DMS 273 (cell line): ENCODE data around the gene CELF2.

Experiments
- DNase-seq: peaks from one replicate; lab custom pipeline; 2025; ENCODE audit not compliant: unreplicated experiment; lab: John Stamatoyannopoulos, UW

Gene CELF2

DNA sequence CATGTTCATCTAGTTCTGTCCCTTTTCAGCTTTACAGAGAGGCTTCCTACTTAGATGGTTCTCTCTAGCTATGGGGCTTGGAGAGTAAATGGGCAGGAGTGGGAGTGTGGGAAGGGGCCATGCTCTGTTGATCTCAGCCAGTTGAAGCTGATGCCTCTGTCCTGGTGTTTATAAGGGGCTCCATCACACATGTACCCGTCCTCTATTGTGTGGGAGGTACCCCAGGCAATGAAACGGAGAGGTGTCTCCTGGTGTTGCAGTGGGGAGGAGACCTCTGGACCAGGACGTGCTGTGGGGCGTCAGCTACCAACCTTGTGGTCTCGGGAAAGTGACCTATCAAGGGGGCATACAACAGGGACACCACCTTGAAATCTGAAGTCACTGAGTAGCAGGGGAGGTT lies 173.5 kb downstream of the CELF2 start:
- no peak for DNase-seq

DNA sequence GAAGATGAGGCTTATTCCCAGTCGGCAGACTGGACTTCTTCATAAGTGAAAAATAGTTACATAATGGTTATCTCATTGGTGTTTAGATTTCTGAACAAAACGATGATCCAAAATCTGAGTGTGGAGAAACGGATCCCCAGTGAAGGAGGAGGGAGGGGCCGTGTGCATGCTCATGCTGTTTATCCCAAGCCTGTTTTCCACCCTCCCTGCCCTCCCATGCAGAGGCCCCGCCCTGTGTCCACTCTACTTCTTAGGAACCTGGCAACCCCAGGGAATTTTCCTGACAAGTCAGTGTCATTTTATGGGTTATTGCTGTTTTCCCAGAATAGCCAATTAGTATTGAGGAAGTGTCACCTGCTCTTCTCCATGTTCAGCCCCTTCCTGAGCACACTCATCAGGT lies 174.0 kb downstream of the CELF2 start:
- no peak for DNase-seq

DNA sequence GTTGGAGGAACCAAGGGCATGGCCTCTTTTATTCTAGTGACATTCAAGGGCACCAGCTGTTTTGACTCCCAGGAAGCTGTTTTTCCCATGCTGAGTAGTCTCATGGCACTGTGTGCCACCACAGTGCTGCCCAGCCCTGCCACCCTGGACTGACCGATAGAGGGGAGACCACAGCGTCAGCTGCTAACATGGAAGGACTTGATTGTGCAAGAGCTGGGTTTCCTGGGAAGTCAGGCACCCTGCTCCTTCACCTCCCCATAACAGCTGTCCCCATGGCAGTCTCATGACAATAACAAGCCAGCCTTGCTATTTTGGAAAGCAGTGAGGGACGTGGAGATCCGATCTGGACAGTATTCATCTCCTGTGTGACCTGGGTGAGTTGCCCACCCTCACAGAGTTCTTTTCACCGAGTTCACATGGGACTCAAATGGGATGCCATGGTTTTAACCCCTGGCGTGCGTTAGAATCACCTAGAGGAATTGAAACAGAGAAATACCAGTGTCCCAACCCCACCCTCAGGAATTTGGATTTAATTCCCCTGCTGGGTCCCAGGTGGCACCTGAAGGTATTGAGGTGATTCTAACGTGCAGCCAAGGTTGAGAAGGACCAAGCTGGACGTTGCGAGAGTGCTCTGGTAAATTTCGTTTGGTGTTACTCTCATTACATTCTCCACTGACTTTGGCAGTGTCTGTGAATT lies 174.8 kb downstream of the CELF2 start:
- no peak for DNase-seq

DNA sequence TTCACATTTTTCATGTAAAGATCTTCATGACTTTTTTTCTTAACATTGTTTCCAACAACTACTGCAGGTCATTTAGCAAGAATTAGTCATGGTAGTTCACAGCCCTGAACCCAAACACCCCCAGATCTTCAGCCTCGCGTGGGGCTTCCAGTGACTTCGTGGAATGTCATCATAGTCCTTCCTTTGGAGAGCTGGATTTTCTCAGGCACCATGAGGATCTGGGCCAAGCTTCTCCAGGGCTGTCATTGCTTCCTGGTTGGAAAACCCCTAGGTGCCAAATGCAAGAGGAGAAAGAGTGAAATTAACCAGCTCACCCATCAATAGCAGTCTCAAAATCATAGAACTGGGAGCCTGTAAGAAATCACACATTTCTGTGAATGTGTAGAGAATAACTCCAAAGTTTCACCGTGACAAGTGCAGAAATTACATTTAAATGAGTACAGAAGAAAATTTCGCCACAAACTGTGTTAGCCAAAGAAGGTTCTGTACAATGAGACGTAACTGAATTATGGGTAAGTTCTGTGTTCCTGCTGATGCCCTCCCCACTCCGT lies 175.4 kb downstream of the CELF2 start:
- DNase-seq = no peak

DNA sequence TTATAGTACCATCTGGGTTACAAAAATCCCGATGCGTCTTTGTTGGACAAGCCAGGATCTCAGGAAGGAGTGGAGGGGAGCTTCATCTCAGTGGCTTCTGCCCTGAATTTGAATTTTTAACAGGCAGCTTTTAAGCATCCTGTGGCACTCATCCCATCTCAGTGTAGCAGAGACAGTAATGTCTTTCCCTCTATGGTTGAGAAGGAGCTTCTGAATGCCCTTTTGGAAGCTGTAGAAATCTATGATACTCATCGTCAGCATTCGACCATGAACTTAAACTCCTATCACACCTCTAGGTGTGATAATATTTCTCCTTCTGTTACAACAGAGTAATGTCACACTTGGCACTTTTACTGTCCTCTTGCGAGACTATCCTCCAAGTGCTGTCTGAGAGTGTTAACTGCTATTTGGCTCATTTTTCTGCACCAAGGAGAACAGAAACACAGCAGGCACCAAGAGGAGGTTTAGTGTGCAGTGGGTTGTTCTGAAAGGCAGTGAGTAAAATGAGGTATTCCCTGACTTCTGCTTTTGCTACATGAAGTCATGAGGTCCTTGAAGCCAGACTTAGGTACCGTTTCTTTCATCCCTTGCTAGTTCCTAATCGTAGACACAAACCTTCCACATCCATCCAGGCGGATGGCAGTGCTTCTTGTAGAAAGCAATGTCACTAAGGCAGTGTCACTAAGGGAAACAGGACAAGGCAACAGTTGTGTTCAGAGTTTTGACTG lies 177.4 kb downstream of the CELF2 start:
- no peak for DNase-seq

DNA sequence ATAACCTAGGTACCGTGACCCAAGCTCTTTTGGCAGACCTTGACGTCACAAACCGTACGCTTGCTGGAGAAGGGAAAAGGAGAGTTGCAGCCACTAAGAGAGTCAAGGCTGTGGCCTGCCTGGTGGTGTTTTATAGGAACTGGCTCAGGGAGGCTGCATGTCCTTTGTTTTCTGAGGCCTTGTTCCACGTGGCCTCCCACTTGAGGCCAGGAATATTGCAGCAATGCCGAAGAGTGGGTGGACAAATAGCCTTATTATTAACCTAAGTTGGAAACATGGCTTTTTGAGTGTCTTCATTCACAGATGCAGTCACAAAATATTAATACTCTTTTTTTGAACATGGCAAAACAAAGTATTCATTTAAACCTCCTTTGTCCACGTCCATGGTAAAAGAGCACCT lies 178.0 kb downstream of the CELF2 start:
- DNase-seq = no peak

DNA sequence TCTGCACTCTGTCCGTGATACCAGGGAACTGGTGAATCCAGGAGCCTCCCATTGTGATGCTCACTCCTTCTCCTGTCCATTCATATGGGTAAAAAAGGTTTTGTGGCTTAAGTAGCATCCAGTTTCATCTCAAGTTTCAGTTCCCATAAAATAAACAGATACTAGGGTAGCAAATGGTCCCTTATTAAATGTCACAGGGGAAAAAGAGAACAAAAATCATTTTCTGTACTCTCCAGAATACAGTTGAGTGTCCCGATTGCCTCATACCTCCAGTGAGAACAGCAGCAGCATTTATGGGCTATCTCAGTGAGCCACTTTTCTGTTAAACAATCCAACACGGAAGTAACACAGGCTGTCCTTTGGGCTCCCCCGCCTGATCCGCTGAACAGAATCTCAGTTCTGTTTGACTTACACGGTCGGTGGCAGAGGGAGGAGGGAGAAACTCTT lies 179.6 kb downstream of the CELF2 start:
- DNase-seq = peak; percentile 15

DNA sequence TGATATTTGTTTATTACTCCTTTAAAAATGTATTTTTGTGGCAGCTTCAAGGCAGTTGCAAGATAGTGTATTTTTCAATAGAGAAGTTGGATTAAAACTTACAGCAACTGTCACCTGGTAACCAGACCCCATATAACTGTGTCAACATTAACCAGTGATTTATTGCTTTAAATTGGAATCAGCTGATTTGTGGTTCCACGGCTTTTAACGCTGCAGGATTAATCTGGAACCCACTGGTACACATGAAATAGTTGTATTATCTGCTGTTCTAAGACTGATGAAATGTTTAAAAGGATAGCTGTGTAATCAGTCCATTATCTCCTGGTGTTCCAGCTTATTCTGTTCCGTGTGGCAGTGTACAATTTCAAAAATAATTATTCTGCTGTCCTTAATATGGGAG lies 180.2 kb downstream of the CELF2 start:
- no peak for DNase-seq

DNA sequence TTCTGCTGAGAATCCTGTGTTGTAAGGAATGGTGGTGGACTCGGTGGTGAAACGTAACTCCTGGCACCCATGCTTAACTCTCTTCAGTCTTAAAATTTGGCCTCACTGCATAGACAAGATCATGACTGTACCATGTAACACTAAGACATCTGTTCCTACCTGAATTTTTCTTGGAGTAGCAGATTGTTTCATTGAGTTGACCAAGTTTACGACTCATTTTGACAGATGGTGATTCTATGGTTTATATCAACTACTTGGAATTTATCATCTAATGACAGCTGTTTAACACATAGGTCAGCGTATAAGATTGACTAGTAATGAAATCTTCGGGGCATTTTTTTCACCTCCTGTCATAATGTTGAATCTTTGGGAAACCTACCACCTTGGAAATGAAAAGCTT lies 184.2 kb downstream of the CELF2 start:
- DNase-seq = peak; percentile 77

DNA sequence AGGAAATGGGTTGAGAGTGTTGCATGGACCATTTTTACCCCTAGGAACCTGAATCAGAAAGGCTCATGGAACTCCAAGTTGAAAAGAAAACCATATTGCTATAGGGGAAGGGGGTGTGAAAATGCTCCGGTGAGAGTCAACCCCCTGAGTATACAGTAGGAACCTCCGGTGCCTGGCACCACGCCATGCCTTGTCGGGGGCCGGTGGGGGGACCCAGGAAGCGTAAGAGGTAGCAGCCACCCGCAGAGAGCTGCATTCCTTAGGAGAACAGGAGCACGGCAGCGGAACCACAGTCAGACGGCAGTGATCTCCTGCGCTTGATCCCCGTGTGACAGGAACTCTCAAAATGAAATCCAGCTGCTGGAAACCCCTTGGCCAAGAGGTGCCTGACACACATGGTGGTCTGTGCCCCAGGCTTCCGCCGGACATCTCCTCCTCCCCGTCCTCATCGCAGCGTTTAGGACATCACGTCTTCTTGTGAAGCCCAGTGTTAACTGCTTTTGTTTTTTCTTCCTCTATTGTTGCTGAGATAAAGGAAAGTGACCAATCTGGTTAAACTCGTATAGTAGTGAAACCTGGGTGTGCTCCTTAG lies 186.8 kb downstream of the CELF2 start:
- DNase-seq = no peak

DNA sequence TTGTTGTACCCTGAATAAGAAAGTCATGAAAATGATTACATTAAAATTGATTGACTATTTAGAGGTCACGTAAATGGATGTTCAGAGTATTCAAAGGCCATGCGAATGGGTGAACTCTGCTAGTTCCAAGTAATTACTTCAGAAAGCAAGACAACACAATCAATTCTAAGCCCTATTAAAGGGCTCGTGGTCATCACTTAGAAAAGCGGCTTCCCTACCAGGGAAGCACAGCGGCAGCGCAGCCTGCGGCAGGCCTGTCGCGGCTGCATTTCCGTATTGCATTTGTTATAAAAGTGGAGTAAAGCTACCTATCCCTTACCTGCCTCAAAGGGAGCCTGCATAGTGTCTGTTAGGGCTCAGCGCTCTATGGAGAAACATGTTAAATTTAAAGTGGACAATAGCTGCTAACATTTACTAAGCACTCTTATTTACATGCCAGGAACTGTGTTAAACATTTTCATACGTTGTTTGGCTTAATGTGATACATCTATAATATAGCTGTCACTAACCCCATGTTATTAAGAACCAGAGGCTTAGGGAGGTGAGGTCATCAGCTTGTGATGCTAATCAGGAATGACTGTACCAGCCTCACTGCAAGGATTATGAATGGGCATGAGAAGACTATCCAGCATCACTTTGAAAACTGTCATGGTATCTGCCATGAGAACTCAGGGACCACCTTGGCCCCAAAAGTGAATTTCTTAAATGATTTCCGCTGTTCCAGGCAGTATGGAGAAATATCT lies 187.5 kb downstream of the CELF2 start:
- peak; percentile 20 for DNase-seq

DNA sequence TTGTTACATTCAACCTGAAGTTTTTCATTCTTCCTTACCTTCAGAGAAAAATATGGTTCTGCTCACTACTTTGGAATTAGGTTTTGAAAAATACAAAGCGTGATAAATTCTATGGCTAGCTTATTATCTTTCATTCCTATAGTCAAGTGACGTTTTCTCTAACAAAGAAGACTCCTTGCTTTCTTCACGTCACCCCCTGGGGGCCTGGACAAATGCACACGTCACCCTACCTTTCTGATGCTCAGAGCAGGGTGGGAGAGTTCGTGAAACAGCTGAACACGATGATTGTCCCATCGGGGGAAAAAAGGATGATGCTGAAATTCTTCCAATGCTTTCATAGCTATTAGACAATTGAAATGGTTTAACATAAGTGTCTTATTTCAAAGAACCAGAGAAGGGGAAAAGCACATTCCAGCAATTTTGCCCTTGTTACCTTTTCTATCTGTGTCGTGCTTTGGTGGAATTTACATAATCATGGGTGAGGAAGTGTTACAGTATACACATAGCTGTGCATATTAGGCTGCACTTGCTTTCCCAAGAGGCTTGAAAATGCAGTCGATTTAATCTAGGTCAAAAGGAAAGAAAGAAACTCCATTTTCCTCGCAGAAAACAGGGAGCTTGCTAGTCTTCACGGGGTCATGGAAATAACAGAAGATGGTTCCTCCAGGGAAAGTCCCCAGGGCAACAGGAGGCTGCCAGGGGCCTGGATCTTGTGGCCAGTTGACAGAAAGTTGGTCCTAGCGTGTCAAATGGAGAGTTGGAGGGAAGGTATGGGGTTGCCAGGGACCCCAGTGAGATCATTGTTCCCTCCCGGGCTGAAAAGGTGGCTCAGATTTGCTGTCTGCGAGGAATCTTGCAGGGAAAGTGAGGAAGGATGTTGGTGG lies 189.2 kb downstream of the CELF2 start:
- DNase-seq = no peak

DNA sequence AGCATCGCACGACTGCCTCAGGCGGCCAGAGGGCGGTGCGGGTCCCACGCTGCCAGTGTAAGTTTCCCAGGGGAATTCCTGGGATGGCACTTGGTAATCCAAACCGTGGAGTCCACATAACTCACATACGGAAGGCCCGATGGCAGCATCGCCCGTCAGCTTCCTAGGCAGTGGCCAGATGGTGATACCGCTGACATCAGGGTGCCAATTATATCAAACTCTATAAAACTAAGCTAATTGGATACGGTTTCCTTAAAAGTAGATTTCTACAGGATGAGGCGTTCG lies 189.8 kb downstream of the CELF2 start:
- peak; percentile 90 for DNase-seq

DNA sequence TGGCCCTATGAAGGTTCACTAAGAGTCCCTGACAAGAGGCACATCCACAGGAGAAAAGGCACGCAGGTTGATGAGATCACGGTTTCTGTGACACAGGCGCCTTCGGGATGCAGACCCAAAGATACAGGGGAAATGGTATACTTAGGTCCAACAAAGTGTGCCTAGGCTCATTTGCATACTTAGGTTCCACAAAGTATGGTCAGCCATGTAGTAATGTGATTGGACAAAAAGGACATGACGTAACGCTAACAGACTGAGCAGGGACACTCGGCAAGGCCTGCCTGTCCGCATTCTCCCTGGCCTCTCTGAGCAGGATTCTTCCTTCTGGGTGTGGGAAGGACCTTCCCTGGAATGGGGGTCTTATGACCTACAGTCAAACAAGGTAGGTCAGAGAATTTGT lies 190.6 kb downstream of the CELF2 start:
- no peak for DNase-seq

DNA sequence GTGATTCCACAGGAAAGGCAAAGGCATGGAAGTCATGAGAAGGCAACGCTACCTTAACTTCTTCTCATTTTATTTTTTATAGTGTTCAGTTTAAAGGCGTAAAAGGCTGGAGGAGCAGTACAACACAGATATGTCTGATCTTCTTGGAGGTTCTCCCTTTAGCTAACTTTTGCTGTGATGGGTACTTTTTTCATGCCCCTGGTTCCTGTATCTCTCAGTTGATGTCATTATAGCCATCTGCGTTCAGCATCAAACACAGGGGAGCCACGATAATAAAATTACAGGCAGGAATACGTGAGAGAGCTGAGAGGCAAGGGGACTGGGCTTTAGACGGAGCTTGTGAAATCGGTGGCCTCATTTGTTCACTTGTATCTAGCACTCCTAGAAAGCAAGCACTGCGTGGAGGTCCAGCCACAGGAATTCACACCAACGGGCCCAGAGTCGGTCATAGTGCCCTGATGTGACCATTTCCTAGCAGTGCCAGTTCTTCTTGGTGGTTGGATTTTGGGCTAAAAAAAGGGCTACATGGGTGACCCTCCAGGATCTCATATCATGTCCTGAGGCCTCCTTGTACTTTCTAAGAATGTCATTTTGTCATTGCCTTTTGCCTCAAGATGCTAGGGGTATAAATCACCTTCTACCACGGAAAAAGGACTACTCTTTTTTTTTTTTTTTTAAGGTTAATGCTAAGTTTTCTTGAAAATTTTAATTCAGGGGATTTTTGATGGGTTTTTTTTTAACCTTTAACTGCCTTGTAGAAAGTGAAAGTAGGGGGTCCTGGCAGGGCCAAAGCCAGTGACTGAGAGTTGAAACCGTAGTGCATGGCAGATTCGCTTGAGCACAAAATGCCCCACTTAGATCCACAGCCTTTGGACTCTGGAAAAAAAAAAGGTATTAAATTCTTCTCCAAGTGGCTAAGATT lies 191.5 kb downstream of the CELF2 start:
- DNase-seq = no peak

DNA sequence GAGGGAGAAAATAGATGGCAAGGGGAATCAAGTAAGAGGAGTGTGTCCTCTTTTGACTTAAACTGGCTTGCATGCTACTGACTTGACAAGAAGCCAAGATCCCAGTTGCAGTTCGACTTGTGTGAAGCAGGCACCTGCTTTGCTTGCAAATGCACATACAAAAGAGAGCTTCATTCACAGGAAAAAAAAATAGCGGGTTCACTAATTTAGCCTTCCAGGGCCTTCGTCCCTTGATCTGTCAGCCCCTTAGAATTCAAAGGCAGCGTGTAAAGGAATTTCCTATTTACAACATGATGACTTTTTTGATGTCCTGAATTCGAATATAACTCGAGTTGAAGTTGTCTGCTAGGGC lies 192.1 kb downstream of the CELF2 start:
- peak; percentile 42 for DNase-seq

DNA sequence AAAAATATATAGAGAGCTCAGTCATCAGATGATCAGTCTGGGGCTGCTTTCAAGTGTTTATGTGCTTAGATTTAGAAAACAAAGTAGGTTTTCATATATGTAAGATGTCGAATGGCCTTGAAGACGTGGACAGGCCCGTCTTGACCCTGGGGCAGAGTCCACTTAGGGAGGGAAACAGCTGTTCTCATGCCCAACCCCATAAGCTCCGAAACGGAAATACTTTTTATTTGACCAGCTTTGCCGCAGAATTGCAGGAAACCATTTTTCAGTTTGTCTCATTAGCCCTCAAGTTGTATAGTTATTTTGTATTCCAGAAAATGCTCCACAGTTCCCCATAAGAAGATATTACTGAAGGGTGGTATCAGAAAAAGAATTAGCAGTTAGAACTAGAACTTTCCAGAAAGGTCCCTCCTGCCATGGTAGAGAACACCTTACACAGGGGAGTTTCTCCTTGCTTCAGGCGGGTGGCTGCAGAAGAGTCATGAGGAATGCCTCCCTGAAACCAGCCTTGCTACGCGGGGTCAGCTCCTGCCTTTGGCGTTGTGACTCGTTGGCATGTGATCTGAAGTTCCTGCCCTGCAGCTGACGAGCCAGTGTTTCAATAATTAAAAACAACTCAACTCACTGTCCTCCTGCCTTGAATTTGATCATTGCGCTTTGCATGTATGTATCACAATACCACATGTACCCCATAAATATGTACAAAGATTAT lies 192.7 kb downstream of the CELF2 start:
- DNase-seq = no peak

DNA sequence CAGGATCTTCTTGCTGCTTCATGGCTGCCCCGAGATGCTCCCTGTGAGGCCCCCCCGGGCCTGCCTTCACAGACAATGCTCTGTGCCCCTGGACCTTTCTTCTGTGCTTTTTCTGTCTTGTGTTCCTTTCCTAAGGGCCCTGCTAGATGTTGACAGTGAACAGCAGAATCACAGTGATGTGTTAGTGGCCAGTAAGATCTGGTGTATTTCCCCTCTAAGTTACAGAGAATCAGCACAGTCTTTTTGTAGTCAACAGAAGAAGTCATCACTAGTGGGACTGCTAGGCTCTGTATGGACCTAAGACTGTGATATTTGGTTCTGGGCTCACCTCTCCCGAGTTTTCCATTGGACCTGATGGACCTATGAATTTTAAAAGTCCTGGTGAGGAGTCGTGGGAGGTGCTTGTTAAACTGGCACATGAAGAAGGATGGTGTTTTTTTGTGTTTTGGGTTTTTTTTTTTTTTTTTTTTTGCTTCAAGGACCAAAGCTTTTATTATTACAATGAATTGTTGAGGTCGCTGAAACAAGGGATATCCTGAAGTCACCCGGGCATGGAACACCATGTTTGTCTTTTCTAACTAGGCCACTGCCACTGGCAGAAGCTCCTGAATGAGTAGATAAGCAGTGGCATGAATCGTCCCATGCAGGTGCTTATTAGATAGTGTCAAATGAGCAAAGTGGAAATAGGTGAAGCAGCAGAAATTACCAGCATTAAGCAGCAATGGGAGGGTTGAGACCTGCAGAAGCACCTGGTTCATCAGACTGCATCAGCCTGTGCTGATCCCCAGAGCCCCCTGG lies 194.8 kb downstream of the CELF2 start:
- no peak for DNase-seq
